Mucosa of descending colon (tissue), 3 donors: ENCODE results near the gene MSTN. TPM values are rescaled to one million over a fixed set of nuclear protein-coding genes. Genes with fewer than 3 reads are reported as not detected.

Experiments used
- ATAC-seq: fragments of 200-7000 bp; cut with Tn5 transposase; one replicate; pipeline ENCODE4 v1.9.1; 2020; ENCODE audit warnings: mild to moderate bottlenecking, moderate library complexity
- DNase-seq, 3 donors: peaks; one replicate each; pipeline ENCODE4 v3.0.0-alpha.2; 2020
- H3K36me3 ChIP-seq: fragments of 200-600 bp; one replicate; pipeline ENCODE4 v1.8.0; 2021; ENCODE audit warnings: low read depth, mild to moderate bottlenecking
- H3K4me1 ChIP-seq: fragments of 200-600 bp; one replicate; pipeline ENCODE4 v1.8.0; 2021; ENCODE audit warnings: low read depth, mild to moderate bottlenecking
- H3K4me3 ChIP-seq: fragments of 200-600 bp; one replicate; pipeline ENCODE4 v1.8.0; 2021; ENCODE audit warnings: mild to moderate bottlenecking
- H3K9me3 ChIP-seq: fragments of 200-600 bp; one replicate; pipeline ENCODE4 v1.8.0; 2021; ENCODE audit warnings: mild to moderate bottlenecking
- intact Hi-C, 2 donors: fragments of 100-400 bp; cut with DNase I in 1 of 2; cut with micrococcal nuclease in 1 of 2; formaldehyde crosslinking; loops; one replicate each; pipeline versions ENCODE4 v1.11.0 to v1.11.1; 2022; cut with DNase I, micrococcal nuclease
- total RNA-seq, 3 donors: library from RNA; stranded (reverse); fragmentation: NEBNext Ultra II Directional in 2 of 3; extraction: Animal tissue kit (Norgen Biotek cat#: 25700) in 2 of 3; gene quantifications; one replicate each; pipeline versions ENCODE4 v1.2.1 to v1.2.4, GENCODE V29; 2021 to 2023
- TF ChIP-seq, protein P1 (sequence below): fragments of 200-600 bp; IDR thresholded peaks from one replicate; pipeline ENCODE4 v1.8.0; 2022; ENCODE audit warnings: antibody characterized with exemption, mild to moderate bottlenecking
- donor health status: DM: no; HTN: no; CAD: no; lungs with moderate emphysema.
- donor health status: DM: no; HTN: no; CAD: no.
- donor health status: DM: no; HTN: yes; CAD: no.

The MSTN gene
- total RNA-seq, 3 donors from 2014 or later: 0.26 to 0.35 TPM; not detected in 1

DNA sequence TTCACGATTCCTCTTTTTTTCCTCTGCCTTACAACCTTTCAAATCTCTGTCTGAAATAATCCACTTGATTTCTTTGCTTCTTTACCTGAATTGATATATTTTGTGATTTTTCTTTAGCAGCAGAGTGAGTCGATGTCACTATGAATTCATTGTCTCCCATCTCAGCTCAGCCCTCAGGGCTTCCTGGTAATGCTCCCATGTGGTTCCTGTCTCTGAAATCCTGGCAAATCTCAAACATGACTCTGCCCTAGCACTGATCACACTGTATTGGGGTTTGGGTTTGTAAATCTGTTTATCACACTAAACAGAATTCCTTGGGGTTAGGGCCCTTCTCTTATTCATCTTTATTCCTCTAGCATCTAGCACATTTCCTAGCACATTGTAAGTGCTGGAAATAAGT is 43.0 kb upstream of the MSTN start:
- TF ChIP-seq, protein P1, sequence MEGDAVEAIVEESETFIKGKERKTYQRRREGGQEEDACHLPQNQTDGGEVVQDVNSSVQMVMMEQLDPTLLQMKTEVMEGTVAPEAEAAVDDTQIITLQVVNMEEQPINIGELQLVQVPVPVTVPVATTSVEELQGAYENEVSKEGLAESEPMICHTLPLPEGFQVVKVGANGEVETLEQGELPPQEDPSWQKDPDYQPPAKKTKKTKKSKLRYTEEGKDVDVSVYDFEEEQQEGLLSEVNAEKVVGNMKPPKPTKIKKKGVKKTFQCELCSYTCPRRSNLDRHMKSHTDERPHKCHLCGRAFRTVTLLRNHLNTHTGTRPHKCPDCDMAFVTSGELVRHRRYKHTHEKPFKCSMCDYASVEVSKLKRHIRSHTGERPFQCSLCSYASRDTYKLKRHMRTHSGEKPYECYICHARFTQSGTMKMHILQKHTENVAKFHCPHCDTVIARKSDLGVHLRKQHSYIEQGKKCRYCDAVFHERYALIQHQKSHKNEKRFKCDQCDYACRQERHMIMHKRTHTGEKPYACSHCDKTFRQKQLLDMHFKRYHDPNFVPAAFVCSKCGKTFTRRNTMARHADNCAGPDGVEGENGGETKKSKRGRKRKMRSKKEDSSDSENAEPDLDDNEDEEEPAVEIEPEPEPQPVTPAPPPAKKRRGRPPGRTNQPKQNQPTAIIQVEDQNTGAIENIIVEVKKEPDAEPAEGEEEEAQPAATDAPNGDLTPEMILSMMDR: no peak
- no peaks in the 10 kb centered on the region for H3K4me1 ChIP-seq
- H3K36me3 ChIP-seq: no peaks in the 10 kb centered on the region
- DNase-seq (no peak), ATAC-seq (no peak)
- no peak overlapping the region for H3K4me3 ChIP-seq
- H3K9me3 ChIP-seq: no peaks in the 10 kb centered on the region
- intact Hi-C loops: no loop called here

DNA sequence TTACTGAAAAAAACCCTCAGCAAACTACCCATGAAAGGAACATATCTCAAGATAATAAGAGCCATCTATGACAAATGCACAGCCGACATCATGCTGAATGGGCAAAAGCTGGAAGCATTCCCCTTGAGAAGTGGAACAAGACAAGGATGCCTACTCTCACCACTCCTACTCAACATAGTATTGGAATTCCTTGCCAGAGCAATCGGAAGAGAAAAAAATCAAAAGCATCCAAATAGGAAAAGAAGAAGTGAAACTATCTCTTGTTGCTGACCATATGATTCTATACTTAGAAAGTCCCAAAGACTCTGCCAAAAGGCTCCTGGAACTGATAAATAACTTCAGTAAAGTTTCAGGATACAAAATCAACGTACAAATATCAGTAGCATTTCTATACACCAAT is 40.6 kb upstream of the MSTN start:
- DNase-seq: no peak
- intact Hi-C loops: no loop called here
- TF ChIP-seq, protein P1: no peak
- no peak for ATAC-seq
- H3K4me1 ChIP-seq: no peaks in the 10 kb centered on the region
- no peaks in the 10 kb centered on the region for H3K36me3 ChIP-seq
- peaks cover 3% of the 10 kb centered on the region for H3K9me3 ChIP-seq
- no peak overlapping the region for H3K4me3 ChIP-seq

DNA sequence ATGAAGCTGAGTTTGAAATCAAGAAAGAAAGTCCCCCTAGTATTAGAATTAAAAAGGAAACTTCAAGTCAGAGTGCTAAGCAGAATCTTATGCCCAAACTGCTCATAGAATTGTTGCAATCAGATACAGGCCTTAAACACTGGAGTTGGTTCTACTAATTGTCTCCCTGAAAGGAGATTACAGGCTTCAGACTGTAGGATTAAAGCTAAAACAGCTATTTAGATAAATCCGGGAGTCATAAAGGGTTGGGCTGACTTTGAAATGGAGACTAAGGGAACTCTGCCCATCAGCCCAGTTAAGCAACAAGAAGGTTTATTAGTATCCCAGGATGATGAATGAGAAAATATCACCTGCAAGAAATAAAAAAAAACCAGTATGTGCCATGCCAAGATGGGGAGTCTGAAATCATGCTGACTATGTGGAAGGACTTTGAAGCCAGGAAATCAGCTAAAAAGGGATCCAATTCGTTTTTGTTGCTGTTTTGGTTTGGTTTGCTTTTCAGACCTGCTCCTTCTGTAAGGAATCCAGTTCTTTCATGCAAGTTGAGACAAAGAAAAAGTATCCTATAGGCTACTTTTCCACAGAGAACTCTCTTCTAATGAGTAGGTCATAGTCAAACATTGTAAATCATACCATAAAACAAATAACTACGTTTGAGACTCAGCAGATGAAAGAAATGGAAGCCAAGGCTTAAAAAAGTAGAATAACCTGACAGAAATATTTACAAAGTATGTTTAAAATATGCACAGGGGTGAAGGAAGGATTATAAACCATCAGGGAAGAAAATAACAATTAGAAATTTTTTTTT is 37.6 kb upstream of the MSTN start:
- TF ChIP-seq, protein P1: no peak
- peak; percentile 38 for ATAC-seq
- H3K9me3 ChIP-seq: peaks cover 4% of the 10 kb centered on the region
- H3K36me3 ChIP-seq: no peaks in the 10 kb centered on the region
- H3K4me1 ChIP-seq: no peaks in the 10 kb centered on the region
- H3K4me3 ChIP-seq: no peak overlapping the region
- no peak for DNase-seq
- intact Hi-C loops: no loop called here

DNA sequence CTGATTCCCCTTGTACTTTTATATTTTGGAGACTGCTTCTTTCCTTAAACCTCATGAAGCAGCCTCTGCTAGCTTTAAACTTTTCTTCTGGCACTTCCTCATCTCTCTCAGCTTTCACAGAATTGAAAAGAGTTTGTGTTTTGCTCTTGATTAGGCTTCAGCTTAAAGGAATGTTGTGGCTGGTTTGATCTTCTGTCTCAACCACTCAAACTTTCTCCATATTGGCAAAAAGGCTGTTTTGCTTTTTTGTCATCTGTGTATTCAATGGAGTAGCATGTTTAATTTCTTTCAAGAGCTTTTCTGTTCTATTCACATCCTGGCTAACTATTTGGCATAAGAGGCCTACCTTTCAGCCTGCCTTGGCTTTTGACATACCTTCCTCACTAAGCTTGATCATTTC is 36.3 kb upstream of the MSTN start:
- Histone ChIP-seq H3K36me3 (no peaks in the 10 kb centered on the region), H3K4me3 (no peak overlapping the region), H3K9me3 (peaks cover 4% of the 10 kb centered on the region), H3K4me1 (no peaks in the 10 kb centered on the region)
- ATAC-seq (no peak), DNase-seq (no peak)
- TF ChIP-seq, protein P1: no peak
- intact Hi-C loops: no loop called here

DNA sequence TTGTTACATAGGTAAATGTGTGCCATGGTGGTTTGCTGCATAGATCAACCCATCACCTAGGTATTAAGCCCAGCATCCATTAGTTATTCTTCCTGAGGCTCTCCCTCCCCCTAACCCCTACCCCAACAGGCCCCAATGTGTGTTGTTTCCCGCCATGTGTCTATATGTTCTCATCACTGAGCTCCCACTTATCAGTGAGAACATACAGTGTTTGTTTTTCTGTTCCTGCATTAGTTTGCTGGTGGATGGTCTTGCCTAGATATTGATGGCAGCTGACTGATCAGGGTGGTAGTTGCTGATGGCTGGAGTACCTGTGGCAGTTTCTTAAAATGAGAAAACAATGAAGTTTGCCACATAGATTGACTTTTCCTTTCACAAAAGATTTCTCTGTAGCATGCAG is 34.6 kb upstream of the MSTN start:
- H3K36me3 ChIP-seq: no peaks in the 10 kb centered on the region
- no peak for DNase-seq
- H3K9me3 ChIP-seq: peaks cover 4% of the 10 kb centered on the region
- H3K4me1 ChIP-seq: no peaks in the 10 kb centered on the region
- ATAC-seq: no peak
- H3K4me3 ChIP-seq: no peak overlapping the region
- TF ChIP-seq, protein P1: no peak
- intact Hi-C loops: no loop called here
